Superior temporal gyrus (tissue), 1 donor: ENCODE data around the gene ZNF296.
A peak's percentile ranks its signal among the peaks of the same experiment; 100 is the strongest.

ENCODE experiments used
- DNase-seq: peaks from one replicate; pipeline ENCODE4 v3.0.0-alpha.2; 2016; ENCODE audit errors: extremely low spot score

ZNF296 gene

GRCh38 chr19:45058622-45059159 lies 17.6 kb downstream of the ZNF296 start:
- DNase-seq, result no peak

GRCh38 chr19:45057444-45057843 lies 18.8 kb downstream of the ZNF296 start:
- DNase-seq, result no peak

GRCh38 chr19:45056831-45057230 lies 19.4 kb downstream of the ZNF296 start:
- DNase-seq, result no peak

GRCh38 chr19:45051929-45052579 lies 24.2 kb downstream of the ZNF296 start:
- DNase-seq, result no peak

GRCh38 chr19:45050036-45050435 lies 26.2 kb downstream of the ZNF296 start:
- no peak for DNase-seq

- peak; percentile 17 for DNase-seq
These were observed 27.1 kb downstream of the ZNF296 start for GRCh38 chr19:45049073-45049736.

GRCh38 chr19:45047188-45047797 lies 29.0 kb downstream of the ZNF296 start:
- peak; percentile 20 for DNase-seq

GRCh38 chr19:45046355-45046754 lies 29.9 kb downstream of the ZNF296 start:
- no peak for DNase-seq

- peak; percentile 96 for DNase-seq
These were observed 30.5 kb downstream of the ZNF296 start for GRCh38 chr19:45045671-45046353.

- no peak for DNase-seq
These were observed 35.2 kb downstream of the ZNF296 start for GRCh38 chr19:45041125-45041524.

- no peak for DNase-seq
These were observed 36.1 kb downstream of the ZNF296 start for GRCh38 chr19:45040059-45040771.

GRCh38 chr19:45038931-45039893 lies 37.1 kb downstream of the ZNF296 start, which contains the start of gene CLASRP:
TSS of gene CLASRP (plus strand) at chr19:45039045. CDS start at chr19:45040213, 1,168 bp downstream.
- peak; percentile 91 for DNase-seq

- DNase-seq, result no peak
These were observed 38.7 kb downstream of the ZNF296 start for GRCh38 chr19:45037393-45038169.

GRCh38 chr19:45035755-45036154 lies 40.5 kb downstream of the ZNF296 start:
- DNase-seq, result no peak

- no peak for DNase-seq
These were observed 43.9 kb downstream of the ZNF296 start for GRCh38 chr19:45032421-45032820.

GRCh38 chr19:45030825-45031224 lies 45.5 kb downstream of the ZNF296 start:
- DNase-seq, result no peak

- DNase-seq, result no peak
These were observed 48.9 kb downstream of the ZNF296 start for GRCh38 chr19:45027371-45027770.

GRCh38 chr19:45025264-45025663 lies 51.0 kb downstream of the ZNF296 start:
- no peak for DNase-seq

GRCh38 chr19:45023048-45023447 lies 53.2 kb downstream of the ZNF296 start:
- no peak for DNase-seq
